Lower leg skin (tissue), 4 donors: ENCODE data around the gene GRIP2. TPM values are rescaled to one million over a fixed set of nuclear protein-coding genes. Genes with fewer than 3 reads are reported as not detected.

Experiments
- DNase-seq, 2 donors: peaks; one replicate each; pipeline ENCODE4 v3.0.0-alpha.2; 2019; ENCODE audit warnings: low spot score in 2 of 2
- H3K4me3 ChIP-seq: fragments of 200-600 bp; sonication (generic); 2 replicates; pipeline ENCODE4 v1.5.1; 2017; ENCODE audit warnings: mild to moderate bottlenecking, low read depth; ENCODE audit not compliant: poor library complexity, severe bottlenecking
- CTCF ChIP-seq, 3 donors: fragments of 450-650 bp; IDR thresholded peaks; one replicate each; pipeline ENCODE4 v1.5.1; 2016; ENCODE audit warnings: antibody characterized with exemption in 3 of 3, mild to moderate bottlenecking in 3 of 3, moderate library complexity in 2 of 3
- POLR2A ChIP-seq, 2 donors: fragments of 450-650 bp; IDR thresholded peaks; one replicate each; pipeline ENCODE4 v1.6.1; 2016 to 2017; ENCODE audit warnings: antibody characterized with exemption in 2 of 2, mild to moderate bottlenecking in 1 of 2, moderate library complexity in 1 of 2
- WGBS, 2 donors: methylation state at CpG; one replicate each; pipeline ENCODE4 v1.1.5; 2018; 5-methylcytosine and 5-hydroxymethylcytosine counted together
- intact Hi-C: fragments of 100-400 bp; cut with DNase I; formaldehyde crosslinking; loops from one replicate; pipeline ENCODE4 v1.15.0; 2023; ENCODE audit warnings: low total_unique reads
- total RNA-seq, 4 donors: library from RNA; depleted of rRNA; stranded (reverse); fragments of >200 nt; gene quantifications; one replicate each; pipeline ENCODE4 v1.1.0, GENCODE V29; 2016

The GRIP2 gene
- total RNA-seq, 4 donors from 2014 or later = 0.89 to 5.2 (median 2.3) TPM

GRCh38 chr3:14570089-14570488 lies 29.9 kb upstream of the GRIP2 start:
- DNase-seq = no peak
- 47 to 58% methylated on average over 5 of the region's 5 CpGs for WGBS, 2 donors
- H3K4me3 ChIP-seq = no peak overlapping the region
- intact Hi-C loops = no loop called here
- TF ChIP-seq POLR2A (IDR thresholded peaks at IDR 0.05) (no peak), CTCF (IDR thresholded peaks at IDR 0.05) (no peak)

GRCh38 chr3:14569474-14570000 lies 29.4 kb upstream of the GRIP2 start:
- TF ChIP-seq POLR2A (IDR thresholded peaks at IDR 0.05) (no peak), CTCF (IDR thresholded peaks at IDR 0.05) (no peak)
- intact Hi-C loops = no loop called here
- DNase-seq = no peak
- H3K4me3 ChIP-seq = no peak overlapping the region
- 83 to 84% methylated on average over 11 of the region's 11 CpGs for WGBS, 2 donors

GRCh38 chr3:14568269-14568668 lies 28.1 kb upstream of the GRIP2 start:
- TF ChIP-seq CTCF (IDR thresholded peaks at IDR 0.05) = no peak
- TF ChIP-seq POLR2A (IDR thresholded peaks at IDR 0.05) = no peak
- intact Hi-C loops = no loop called here
- WGBS, 2 donors = 93 to 95% methylated on average over 7 of the region's 7 CpGs
- no peak for DNase-seq
- no peak overlapping the region for H3K4me3 ChIP-seq

- H3K4me3 ChIP-seq = no peak overlapping the region
- intact Hi-C loops = no loop called here
- TF ChIP-seq CTCF (IDR thresholded peaks at IDR 0.05) = no peak
- no peak for TF ChIP-seq POLR2A (IDR thresholded peaks at IDR 0.05)
- no peak for DNase-seq
- 69 to 70% methylated on average over 2 of the region's 2 CpGs for WGBS, 2 donors
Observed at GRCh38 chr3:14566812-14567211, 26.7 kb upstream of the GRIP2 start.

GRCh38 chr3:14565868-14566588 lies 25.9 kb upstream of the GRIP2 start:
- DNase-seq = no peak
- WGBS, 2 donors = 42 to 75% methylated on average over 7 to 10 of the region's 10 CpGs

More at GRCh38 chr3:14565868-14566588, 25.9 kb upstream of the GRIP2 start:
- TF ChIP-seq POLR2A (IDR thresholded peaks at IDR 0.05) (no peak), CTCF (IDR thresholded peaks at IDR 0.05) (no peak)
- intact Hi-C loops = no loop called here
- no peak overlapping the region for H3K4me3 ChIP-seq
